CD4-positive, alpha-beta T cell (primary cell): Measurements from ENCODE around the gene KIF3C. TPM values are rescaled to one million over a fixed set of nuclear protein-coding genes. Genes with fewer than 3 reads are reported as not detected.

Experiments
- ATAC-seq: fragments of 200-7000 bp; cut with Tn5 transposase; one replicate; pipeline ENCODE4 v1.10.0; 2022; ENCODE audit warnings: mild to moderate bottlenecking; ENCODE audit not compliant: poor library complexity
- CTCF ChIA-PET: fragments of 350-600 bp; sonication (Branson Sonifier 250); formaldehyde crosslinking; loops from one replicate; lab custom pipeline; 2021; ENCODE audit warnings: antibody characterized with exemption, inconsistent platforms; lab: Charles Lee
- POLR2A ChIA-PET: fragments of 350-600 bp; sonication (Branson Sonifier 250); formaldehyde crosslinking; loops from one replicate; lab custom pipeline; 2021; ENCODE audit warnings: antibody characterized with exemption, inconsistent platforms; lab: Charles Lee
- DNase-seq, 14 experiments: peaks; one replicate each; pipeline ENCODE4 v3.0.0-alpha.2; 2013 to 2020; ENCODE audit warnings: mixed read lengths in 2 of 14
- H3K27ac ChIP-seq, 2 donors: one replicate each; pipeline versions ENCODE4 v1.5.1 to v1.7.0; 2013; ENCODE audit warnings: low read length in 2 of 2, low read depth in 1 of 2, mild to moderate bottlenecking in 1 of 2
- H3K27me3 ChIP-seq, 2 experiments: 1 replicate in 1 of 2; 2 replicates in 1 of 2; pipeline versions ENCODE4 v1.6.1 to v1.7.0; 2013; ENCODE audit warnings: low read length in 2 of 2, control low read depth in 1 of 2, mild to moderate bottlenecking in 1 of 2, moderate library complexity in 1 of 2; ENCODE audit not compliant: insufficient read depth in 2 of 2, control insufficient read depth in 1 of 2
- H3K36me3 ChIP-seq: one replicate; pipeline ENCODE4 v1.6.1; 2013; ENCODE audit warnings: low read length, control low read depth; ENCODE audit not compliant: insufficient read depth
- H3K4me1 ChIP-seq: one replicate; pipeline ENCODE4 v1.6.1; 2013; ENCODE audit warnings: low read length, control low read depth; ENCODE audit not compliant: insufficient read depth
- H3K4me3 ChIP-seq: one replicate; pipeline ENCODE4 v1.5.1; 2013; ENCODE audit warnings: mild to moderate bottlenecking, low read length, moderate library complexity
- H3K9me3 ChIP-seq, 2 experiments: 1 replicate in 1 of 2; 2 replicates in 1 of 2; pipeline versions ENCODE4 v1.6.1 to v1.7.0; 2013; ENCODE audit warnings: low read length in 2 of 2, mild to moderate bottlenecking in 2 of 2, control low read depth in 1 of 2, moderate library complexity in 1 of 2; ENCODE audit not compliant: control insufficient read depth in 1 of 2, insufficient read depth in 1 of 2
- H3K27ac Mint-ChIP-seq: one replicate; pipeline ENCODE4 v1.8.0; 2020; ENCODE audit warnings: mixed read lengths
- H3K27me3 Mint-ChIP-seq: one replicate; pipeline ENCODE4 v1.8.0; 2021; ENCODE audit warnings: mixed read lengths
- H3K36me3 Mint-ChIP-seq: one replicate; pipeline ENCODE4 v1.8.0; 2021; ENCODE audit warnings: low read depth, mixed read lengths
- H3K4me1 Mint-ChIP-seq: one replicate; pipeline ENCODE4 v1.8.0; 2021; ENCODE audit warnings: low read depth, mixed read lengths
- H3K4me3 Mint-ChIP-seq: one replicate; pipeline ENCODE4 v1.8.0; 2020; ENCODE audit warnings: mild to moderate bottlenecking, mixed read lengths
- H3K9me3 Mint-ChIP-seq: one replicate; pipeline ENCODE4 v1.8.0; 2020; ENCODE audit warnings: mixed read lengths
- intact Hi-C, 2 experiments: fragments of 100-400 bp; cut with DNase I in 1 of 2; cut with micrococcal nuclease in 1 of 2; formaldehyde crosslinking; loops; one replicate each; pipeline versions ENCODE4 v1.15.1 to v1.9.0; 2023 to 2025; cut with DNase I, micrococcal nuclease
- total RNA-seq, 174 experiments: library from RNA in 2 of 174; stranded (reverse) in 2 of 174; gene quantifications; one replicate each; pipeline ENCODE4 v1.2.3 and lab custom pipeline; 2021 to 2026
- TF ChIP-seq, protein P1 (sequence below): fragments of 200-600 bp; IDR thresholded peaks from one replicate; pipeline ENCODE4 v1.8.0; 2022; ENCODE audit warnings: antibody characterized with exemption, mild to moderate bottlenecking

The KIF3C gene
- total RNA-seq, 2 experiments from 2014 or later = 1.8 to 3.4 TPM

DNA sequence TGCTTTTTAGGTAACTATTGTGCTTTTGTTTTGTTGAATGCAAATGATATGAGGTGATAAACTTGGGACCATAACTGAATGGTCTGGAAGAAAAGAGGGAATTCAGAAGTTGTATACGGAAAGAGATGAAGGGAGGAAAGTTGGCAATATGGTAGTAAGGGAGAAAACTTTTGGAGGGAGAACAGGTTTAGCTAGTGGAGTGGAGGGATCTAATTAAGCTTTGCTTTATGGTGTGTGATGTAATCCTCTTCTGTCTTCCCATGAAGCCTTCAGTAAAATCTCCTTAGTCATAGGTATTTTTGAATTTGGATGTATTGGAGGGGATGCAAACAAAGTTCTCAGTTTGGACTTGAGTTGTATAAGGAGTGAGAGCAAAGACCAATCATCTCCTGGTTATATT is 31.4 kb upstream of the KIF3C start:
- Histone ChIP-seq H3K9me3 (no peaks in the 10 kb centered on the region), H3K27ac (no peak overlapping the region), H3K4me1 (no peaks in the 10 kb centered on the region), H3K4me3 (no peak overlapping the region), H3K27me3 (no peaks in the 10 kb centered on the region), H3K36me3 (no peaks in the 10 kb centered on the region)
- TF ChIP-seq, protein P1, sequence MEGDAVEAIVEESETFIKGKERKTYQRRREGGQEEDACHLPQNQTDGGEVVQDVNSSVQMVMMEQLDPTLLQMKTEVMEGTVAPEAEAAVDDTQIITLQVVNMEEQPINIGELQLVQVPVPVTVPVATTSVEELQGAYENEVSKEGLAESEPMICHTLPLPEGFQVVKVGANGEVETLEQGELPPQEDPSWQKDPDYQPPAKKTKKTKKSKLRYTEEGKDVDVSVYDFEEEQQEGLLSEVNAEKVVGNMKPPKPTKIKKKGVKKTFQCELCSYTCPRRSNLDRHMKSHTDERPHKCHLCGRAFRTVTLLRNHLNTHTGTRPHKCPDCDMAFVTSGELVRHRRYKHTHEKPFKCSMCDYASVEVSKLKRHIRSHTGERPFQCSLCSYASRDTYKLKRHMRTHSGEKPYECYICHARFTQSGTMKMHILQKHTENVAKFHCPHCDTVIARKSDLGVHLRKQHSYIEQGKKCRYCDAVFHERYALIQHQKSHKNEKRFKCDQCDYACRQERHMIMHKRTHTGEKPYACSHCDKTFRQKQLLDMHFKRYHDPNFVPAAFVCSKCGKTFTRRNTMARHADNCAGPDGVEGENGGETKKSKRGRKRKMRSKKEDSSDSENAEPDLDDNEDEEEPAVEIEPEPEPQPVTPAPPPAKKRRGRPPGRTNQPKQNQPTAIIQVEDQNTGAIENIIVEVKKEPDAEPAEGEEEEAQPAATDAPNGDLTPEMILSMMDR = no peak
- intact Hi-C loops = no loop called here
- no peak for DNase-seq
- Mint-ChIP-seq H3K27me3 (no peaks in the 10 kb centered on the region), H3K9me3 (no peaks in the 10 kb centered on the region), H3K4me3 (no peak overlapping the region), H3K4me1 (no peaks in the 10 kb centered on the region), H3K36me3 (no peaks in the 10 kb centered on the region), H3K27ac (no peak overlapping the region)
- ATAC-seq = no peak
- ChIA-PET CTCF (interaction anchor here (1.2 kb wide), 1 partner anchor 22 kb away, joined by 4 read pairs; no protein-coding TSS in a partner anchor), POLR2A (no interaction called here)

DNA sequence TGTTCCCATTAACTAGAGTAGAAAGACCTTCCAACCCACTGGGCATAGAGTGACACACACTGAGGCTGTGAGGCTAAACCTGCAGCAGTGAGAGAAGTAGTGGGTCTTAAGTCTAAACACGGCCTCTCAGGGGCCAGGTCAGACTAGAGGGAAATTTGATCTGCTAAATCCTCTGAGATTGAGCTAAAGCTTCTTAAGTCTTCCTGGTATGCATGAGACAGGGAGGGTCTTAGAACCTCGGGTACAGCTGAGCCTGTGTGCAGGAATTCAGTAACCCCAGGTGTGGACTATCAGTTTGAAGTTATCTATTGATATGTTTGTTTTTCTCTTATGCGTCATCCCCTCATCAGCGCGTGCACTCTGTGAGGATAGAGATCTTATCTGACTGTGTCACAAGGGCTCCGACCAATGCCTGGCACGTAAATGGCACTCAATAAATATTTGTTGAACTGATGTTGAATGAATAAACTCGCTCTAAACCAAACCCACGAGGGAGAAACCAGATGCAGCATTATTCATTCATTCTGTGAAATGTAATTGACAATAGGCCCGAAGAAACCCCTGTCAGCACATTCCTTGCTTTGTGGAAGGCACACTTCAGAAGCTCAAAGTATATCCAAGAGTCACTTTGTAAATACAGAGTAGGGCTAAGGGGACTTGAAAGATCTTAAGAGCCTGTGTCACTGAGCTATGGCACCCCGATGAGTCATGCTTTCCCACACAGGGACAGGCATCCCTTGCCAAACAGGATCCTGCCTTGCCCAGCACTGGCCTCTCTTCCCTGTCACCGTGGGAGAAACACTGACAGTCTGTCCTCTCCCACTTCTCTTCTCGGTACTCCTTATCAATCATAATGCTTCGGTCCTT is 29.9 kb upstream of the KIF3C start:
- ATAC-seq = no peak
- Mint-ChIP-seq H3K27ac (no peak overlapping the region), H3K9me3 (no peaks in the 10 kb centered on the region)

DNA sequence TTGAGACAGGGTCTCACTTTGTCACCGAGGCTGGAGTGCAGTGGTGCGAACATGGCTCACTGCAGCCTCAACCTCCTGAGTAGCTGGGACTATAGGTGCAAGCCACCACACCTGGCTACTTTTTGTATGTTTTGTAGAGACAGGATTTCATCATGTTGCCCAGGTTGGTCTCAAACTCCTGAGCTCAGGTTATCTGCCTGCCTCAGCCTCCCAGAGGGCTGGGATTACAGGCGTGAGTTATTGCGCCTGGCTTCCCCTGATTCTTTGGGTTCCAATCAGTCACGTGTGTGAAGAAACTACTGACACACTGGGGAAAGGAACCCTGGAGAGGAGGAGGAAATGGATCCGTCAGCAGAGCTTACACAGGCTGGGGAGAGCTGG is 29.3 kb upstream of the KIF3C start:
- Mint-ChIP-seq H3K9me3 (no peaks in the 10 kb centered on the region), H3K27ac (no peak overlapping the region), H3K36me3 (no peaks in the 10 kb centered on the region), H3K27me3 (no peaks in the 10 kb centered on the region), H3K4me3 (no peak overlapping the region), H3K4me1 (no peaks in the 10 kb centered on the region)
- POLR2A ChIA-PET = no interaction called here
- no peak for ATAC-seq
- TF ChIP-seq, protein P1 = no peak
- CTCF ChIA-PET = no interaction called here
- intact Hi-C loops = no loop called here
- no peaks in the 10 kb centered on the region for H3K36me3 ChIP-seq
- no peaks in the 10 kb centered on the region for H3K27me3 ChIP-seq
- H3K4me3 ChIP-seq = no peak overlapping the region
- no peaks in the 10 kb centered on the region for H3K4me1 ChIP-seq
- no peaks in the 10 kb centered on the region for H3K9me3 ChIP-seq
- DNase-seq = peak in 1 of 14 experiments; percentile 36
- H3K27ac ChIP-seq = no peak overlapping the region

More for the DNA sequence above, 29.9 kb upstream of the KIF3C start:
- DNase-seq = peak in 2 of 14 experiments; percentile 47 to 57
- no peaks in the 10 kb centered on the region for H3K4me1 Mint-ChIP-seq
- H3K27me3 Mint-ChIP-seq = no peaks in the 10 kb centered on the region
- intact Hi-C loops = no loop called here
- H3K36me3 ChIP-seq = no peaks in the 10 kb centered on the region
- H3K27ac ChIP-seq = no peak overlapping the region
- H3K4me3 Mint-ChIP-seq = no peak overlapping the region
- ChIA-PET POLR2A (no interaction called here), CTCF (no interaction called here)
- TF ChIP-seq, protein P1 = no peak
- H3K27me3 ChIP-seq = no peaks in the 10 kb centered on the region
- H3K9me3 ChIP-seq = no peaks in the 10 kb centered on the region
- no peaks in the 10 kb centered on the region for H3K36me3 Mint-ChIP-seq
- H3K4me1 ChIP-seq = no peaks in the 10 kb centered on the region
- H3K4me3 ChIP-seq = no peak overlapping the region
